Measurements from ENCODE around the gene ZNF532.

GRCh38 chr18:58947136-58947732 lies 82.6 kb downstream of the ZNF532 start:
- TF ChIP-seq CTCF (conservative IDR thresholded peaks at IDR 0.05): no peak
- no peak for TF ChIP-seq EZH2 (IDR thresholded peaks at IDR 0.05; ENCODE audit: low read depth)
